ENCODE measurements around the gene LSP1. TPM values are rescaled to one million over a fixed set of nuclear protein-coding genes. Genes with fewer than 3 reads are reported as not detected.

The LSP1 gene
- total RNA-seq, 1 donor from 2014 or later: 2.5 TPM

- H3K4me1 Mint-ChIP-seq (ENCODE audit: low read depth, unreplicated experiment): peaks cover 3% of the 10 kb centered on the region
- H3K27me3 Mint-ChIP-seq (ENCODE audit: unreplicated experiment): peaks cover 2% of the 10 kb centered on the region
- H3K9me3 Mint-ChIP-seq (ENCODE audit: unreplicated experiment): peaks cover 2% of the 10 kb centered on the region
- H3K27ac Mint-ChIP-seq (ENCODE audit: unreplicated experiment): no peak overlapping the region
- no peaks in the 10 kb centered on the region for H3K36me3 Mint-ChIP-seq (ENCODE audit: unreplicated experiment)
- no peak for DNase-seq
- no peak for TF ChIP-seq CTCF (IDR thresholded peaks at IDR 0.05; ENCODE audit: partially characterized antibody, unreplicated experiment)
- no peak overlapping the region for H3K4me3 Mint-ChIP-seq (ENCODE audit: unreplicated experiment)
Measured at GRCh38 chr11:1858154-1858553, 5.3 kb downstream of the LSP1 start.

DNA sequence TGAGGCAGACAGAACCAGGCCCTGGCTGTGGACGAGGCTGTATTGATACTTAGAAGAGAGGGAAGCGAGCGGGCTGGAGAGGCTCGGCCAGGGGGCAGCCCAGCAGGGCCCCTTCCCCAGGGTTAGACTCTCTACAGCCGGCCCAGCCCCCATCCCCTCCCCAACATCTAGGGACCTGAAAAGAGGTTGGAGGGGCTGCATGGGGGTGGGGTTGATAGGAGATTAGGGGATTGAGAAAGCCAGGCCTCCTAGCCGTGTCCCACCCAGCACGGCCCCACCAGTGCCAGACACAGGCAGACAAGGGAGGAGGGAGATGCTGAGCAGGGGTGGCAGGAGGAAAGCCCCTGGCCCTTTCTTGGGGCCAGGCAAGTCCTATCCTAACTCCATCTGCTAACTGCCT, 5.7 kb downstream of the LSP1 start:
- no peaks in the 10 kb centered on the region for H3K27me3 Mint-ChIP-seq (ENCODE audit: unreplicated experiment)

GRCh38 chr11:1859004-1859403, 6.1 kb downstream of the LSP1 start:
- no peaks in the 10 kb centered on the region for H3K36me3 Mint-ChIP-seq (ENCODE audit: unreplicated experiment)
- H3K27ac Mint-ChIP-seq (ENCODE audit: unreplicated experiment): no peak overlapping the region
- H3K9me3 Mint-ChIP-seq (ENCODE audit: unreplicated experiment): peaks cover 2% of the 10 kb centered on the region
- no peaks in the 10 kb centered on the region for H3K27me3 Mint-ChIP-seq (ENCODE audit: unreplicated experiment)
- TF ChIP-seq CTCF (IDR thresholded peaks at IDR 0.05; ENCODE audit: partially characterized antibody, unreplicated experiment): no peak
- H3K4me1 Mint-ChIP-seq (ENCODE audit: low read depth, unreplicated experiment): peaks cover 3% of the 10 kb centered on the region
- no peak for DNase-seq
- H3K4me3 Mint-ChIP-seq (ENCODE audit: unreplicated experiment): no peak overlapping the region

More for the DNA sequence above, 5.7 kb downstream of the LSP1 start:
- peaks cover 3% of the 10 kb centered on the region for H3K4me1 Mint-ChIP-seq (ENCODE audit: low read depth, unreplicated experiment)
- H3K9me3 Mint-ChIP-seq (ENCODE audit: unreplicated experiment): peaks cover 2% of the 10 kb centered on the region
- DNase-seq: no peak
- H3K36me3 Mint-ChIP-seq (ENCODE audit: unreplicated experiment): no peaks in the 10 kb centered on the region
- no peak for TF ChIP-seq CTCF (IDR thresholded peaks at IDR 0.05; ENCODE audit: partially characterized antibody, unreplicated experiment)
- H3K4me3 Mint-ChIP-seq (ENCODE audit: unreplicated experiment): no peak overlapping the region
- no peak overlapping the region for H3K27ac Mint-ChIP-seq (ENCODE audit: unreplicated experiment)

DNA sequence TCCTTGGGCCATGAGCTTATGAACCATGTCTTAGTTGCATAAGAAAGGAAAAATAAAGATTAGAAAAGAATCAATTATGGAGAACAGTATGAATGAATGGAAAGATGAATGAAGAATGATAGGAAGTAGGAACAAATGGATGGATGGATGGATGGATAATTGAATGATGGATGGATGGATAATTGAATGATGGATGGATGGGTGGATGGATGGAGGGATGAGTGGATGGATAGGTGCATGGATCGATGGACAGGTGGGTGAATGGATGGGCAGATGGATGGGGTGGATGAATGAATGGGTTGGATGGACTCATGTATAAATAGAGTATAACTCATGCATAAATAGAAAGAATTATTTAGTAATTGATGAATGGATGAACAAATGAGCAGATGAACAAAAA, 7.2 kb downstream of the LSP1 start:
- H3K4me3 Mint-ChIP-seq (ENCODE audit: unreplicated experiment): no peak overlapping the region
- no peaks in the 10 kb centered on the region for H3K36me3 Mint-ChIP-seq (ENCODE audit: unreplicated experiment)
- peaks cover 2% of the 10 kb centered on the region for H3K9me3 Mint-ChIP-seq (ENCODE audit: unreplicated experiment)
- DNase-seq: no peak
- H3K27ac Mint-ChIP-seq (ENCODE audit: unreplicated experiment): no peak overlapping the region
- no peaks in the 10 kb centered on the region for H3K27me3 Mint-ChIP-seq (ENCODE audit: unreplicated experiment)
- no peak for TF ChIP-seq CTCF (IDR thresholded peaks at IDR 0.05; ENCODE audit: partially characterized antibody, unreplicated experiment)
- peaks cover 3% of the 10 kb centered on the region for H3K4me1 Mint-ChIP-seq (ENCODE audit: low read depth, unreplicated experiment)

DNA sequence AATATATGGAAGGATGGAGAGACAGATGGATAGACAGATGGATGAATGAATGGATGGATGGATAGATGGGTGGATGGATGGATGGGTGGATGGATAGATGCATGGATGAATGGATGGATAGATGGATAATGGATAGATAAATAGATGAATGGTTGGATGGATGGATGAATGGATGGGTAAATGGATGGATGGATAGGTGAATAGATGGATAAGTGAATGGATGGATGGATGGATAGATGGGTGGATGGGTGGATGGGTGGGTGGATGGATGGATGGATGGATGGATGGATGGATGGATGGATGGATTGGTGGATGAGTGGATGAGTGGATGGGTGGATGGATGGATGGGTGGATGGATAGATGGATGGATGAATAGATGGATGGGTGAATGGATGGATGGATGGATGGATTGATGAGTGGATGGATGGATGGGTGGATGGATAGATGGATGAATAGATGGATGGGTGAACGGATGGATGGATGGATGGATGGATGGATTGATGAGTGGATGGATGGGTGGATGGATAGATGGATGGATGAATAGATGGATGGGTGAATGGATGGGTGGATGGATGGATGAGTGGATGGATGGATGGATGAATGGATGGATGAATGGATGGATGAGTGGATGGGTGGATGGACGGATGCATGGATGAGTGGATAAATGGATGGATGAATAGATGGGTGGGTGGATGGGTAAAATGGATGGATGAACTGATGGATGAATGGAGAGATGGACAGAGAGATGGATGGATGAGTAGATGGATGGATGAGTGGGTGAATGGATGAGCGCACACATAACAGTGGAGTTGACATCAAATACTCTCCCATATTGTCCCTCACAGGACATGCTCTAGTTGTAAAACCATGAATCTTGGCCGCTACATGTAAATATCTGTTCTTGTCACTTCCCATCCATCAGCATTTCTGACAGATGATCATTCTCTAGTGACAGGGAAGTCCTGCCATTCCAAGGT, 8.8 kb downstream of the LSP1 start:
- TF ChIP-seq CTCF (IDR thresholded peaks at IDR 0.05; ENCODE audit: partially characterized antibody, unreplicated experiment): no peak
- no peak overlapping the region for H3K27ac Mint-ChIP-seq (ENCODE audit: unreplicated experiment)
- H3K4me3 Mint-ChIP-seq (ENCODE audit: unreplicated experiment): no peak overlapping the region
- H3K27me3 Mint-ChIP-seq (ENCODE audit: unreplicated experiment): no peaks in the 10 kb centered on the region
- peaks cover 3% of the 10 kb centered on the region for H3K4me1 Mint-ChIP-seq (ENCODE audit: low read depth, unreplicated experiment)
- H3K9me3 Mint-ChIP-seq (ENCODE audit: unreplicated experiment): peaks cover 2% of the 10 kb centered on the region
- H3K36me3 Mint-ChIP-seq (ENCODE audit: unreplicated experiment): no peaks in the 10 kb centered on the region
- no peak for DNase-seq

Data from glutamatergic neuron (in vitro differentiated cells).